AG09309 (cell line): Measurements from ENCODE around the gene NUP214.

Experiments
- DNase-seq: peaks from one replicate; pipeline ENCODE4 v3.0.0-alpha.2; 2010; ENCODE audit warnings: low read depth
- H3K4me3 ChIP-seq: 2 replicates; pipeline ENCODE4 v1.5.1; 2011; ENCODE audit warnings: mild to moderate bottlenecking, low read depth, low read length, moderate library complexity; ENCODE audit not compliant: control insufficient read depth
- CTCF ChIP-seq: IDR thresholded peaks from 2 replicates; pipeline ENCODE4 v1.5.1; 2011; ENCODE audit warnings: mild to moderate bottlenecking, low read depth, low read length, inconsistent platforms; ENCODE audit not compliant: insufficient read depth, control insufficient read depth; ENCODE audit errors: missing control alignments

The NUP214 gene

GRCh38 chr9:131273856-131274673, 148.7 kb downstream of the NUP214 start:
- TF ChIP-seq CTCF: no peak
- DNase-seq: no peak
- H3K4me3 ChIP-seq: no peak overlapping the region

GRCh38 chr9:131274674-131275331, 149.4 kb downstream of the NUP214 start:
- no peak for TF ChIP-seq CTCF
- DNase-seq: no peak
- no peak overlapping the region for H3K4me3 ChIP-seq

GRCh38 chr9:131275332-131276093, 150.1 kb downstream of the NUP214 start:
- TF ChIP-seq CTCF: no peak
- H3K4me3 ChIP-seq: no peak overlapping the region
- DNase-seq: no peak

- H3K4me3 ChIP-seq: no peak within 1 kb of the TSS
- no peak for TF ChIP-seq CTCF
- DNase-seq: no peak
Observed at GRCh38 chr9:131276094-131276888, 150.9 kb downstream of the NUP214 start, which contains the start of gene FAM78A. FAM78A (minus strand) TSS chr9:131276510; CDS start chr9:131276179, 331 bp downstream.

- H3K4me3 ChIP-seq: no peak overlapping the region
- no peak for TF ChIP-seq CTCF
- no peak for DNase-seq
Observed at GRCh38 chr9:131276891-131277286, 151.5 kb downstream of the NUP214 start.
